Thoracic aorta (tissue), 2 donors: ENCODE measurements around the gene DNAL1. TPM values are rescaled to one million over a fixed set of nuclear protein-coding genes. Genes with fewer than 3 reads are reported as not detected.
A peak's percentile ranks its signal among the peaks of the same experiment; 100 is the strongest.

Source experiments
- ATAC-seq: fragments of 150-250 bp; one replicate; pipeline ENCODE4 v1.8.0; 2017; ENCODE audit warnings: low read depth; ENCODE audit not compliant: insufficient number of reproducible peaks, low FRiP score
- DNase-seq: peaks from one replicate; pipeline ENCODE4 v3.0.0-alpha.2; 2020; ENCODE audit warnings: low spot score
- H3K27ac ChIP-seq, 2 donors: fragments of 200-600 bp; sonication (generic); 1 replicate in 1 of 2; 2 replicates in 1 of 2; pipeline ENCODE4 v1.5.1; 2016; ENCODE audit warnings: mild to moderate bottlenecking in 2 of 2, moderate library complexity in 2 of 2
- H3K27me3 ChIP-seq: fragments of 200-600 bp; sonication (generic); replicated peaks from 2 replicates; pipeline ENCODE4 v1.6.0; 2016; ENCODE audit warnings: mild to moderate bottlenecking; ENCODE audit not compliant: insufficient read depth
- H3K36me3 ChIP-seq: fragments of 200-600 bp; sonication (generic); one replicate; pipeline ENCODE4 v1.5.1; 2016
- H3K4me1 ChIP-seq, 2 donors: fragments of 200-600 bp; sonication (generic); 1 replicate in 1 of 2; 2 replicates in 1 of 2; pipeline versions ENCODE4 v1.5.1 to v1.6.0; 2016; ENCODE audit warnings: low read depth in 2 of 2, mild to moderate bottlenecking in 1 of 2; ENCODE audit not compliant: control insufficient read depth in 1 of 2
- H3K4me3 ChIP-seq: fragments of 200-600 bp; sonication (generic); 2 replicates; pipeline ENCODE4 v1.5.1; 2016; ENCODE audit warnings: mild to moderate bottlenecking
- H3K9me3 ChIP-seq: fragments of 200-600 bp; sonication (generic); 2 replicates; pipeline ENCODE4 v1.5.1; 2016
- total RNA-seq, 2 donors: library from RNA; depleted of rRNA; stranded (reverse); fragments of >200 nt; gene quantifications; one replicate each; pipeline versions ENCODE4 v1.1.0 to v1.2.3, GENCODE V29; 2016
- TF ChIP-seq, protein P1 (sequence below): fragments of 200-600 bp; sonication (generic); IDR thresholded peaks from one replicate; pipeline ENCODE4 v1.5.1; 2019; ENCODE audit warnings: antibody characterized with exemption

Gene DNAL1
- total RNA-seq, 2 donors from 2014 or later = 13.0 to 20.7 TPM

DNA sequence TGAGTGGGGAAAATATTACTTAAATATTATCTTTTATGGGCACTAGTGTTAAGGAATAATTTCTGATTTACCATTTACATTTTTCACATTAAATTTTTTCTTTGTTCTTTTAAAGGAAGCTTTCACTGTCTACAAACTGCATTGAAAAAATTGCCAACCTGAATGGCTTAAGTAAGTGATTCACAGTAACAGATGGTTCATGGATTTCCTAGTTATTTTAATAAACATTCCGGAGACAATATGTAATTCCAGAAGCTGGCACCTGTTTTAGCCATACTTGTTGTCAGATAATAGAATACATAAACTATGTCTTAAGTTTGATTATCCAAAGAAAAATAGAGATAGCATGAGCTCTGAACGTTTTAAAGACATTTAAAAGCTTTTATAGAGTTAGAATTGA lies 17.1 kb downstream of the DNAL1 start:
- Histone ChIP-seq H3K9me3 (no peaks in the 10 kb centered on the region), H3K4me3 (no peak overlapping the region), H3K27ac (no peak overlapping the region), H3K36me3 (peaks cover 7% of the 10 kb centered on the region), H3K4me1 (no peaks in the 10 kb centered on the region), H3K27me3 (no peaks in the 10 kb centered on the region)
- no peak for ATAC-seq
- TF ChIP-seq, protein P1, sequence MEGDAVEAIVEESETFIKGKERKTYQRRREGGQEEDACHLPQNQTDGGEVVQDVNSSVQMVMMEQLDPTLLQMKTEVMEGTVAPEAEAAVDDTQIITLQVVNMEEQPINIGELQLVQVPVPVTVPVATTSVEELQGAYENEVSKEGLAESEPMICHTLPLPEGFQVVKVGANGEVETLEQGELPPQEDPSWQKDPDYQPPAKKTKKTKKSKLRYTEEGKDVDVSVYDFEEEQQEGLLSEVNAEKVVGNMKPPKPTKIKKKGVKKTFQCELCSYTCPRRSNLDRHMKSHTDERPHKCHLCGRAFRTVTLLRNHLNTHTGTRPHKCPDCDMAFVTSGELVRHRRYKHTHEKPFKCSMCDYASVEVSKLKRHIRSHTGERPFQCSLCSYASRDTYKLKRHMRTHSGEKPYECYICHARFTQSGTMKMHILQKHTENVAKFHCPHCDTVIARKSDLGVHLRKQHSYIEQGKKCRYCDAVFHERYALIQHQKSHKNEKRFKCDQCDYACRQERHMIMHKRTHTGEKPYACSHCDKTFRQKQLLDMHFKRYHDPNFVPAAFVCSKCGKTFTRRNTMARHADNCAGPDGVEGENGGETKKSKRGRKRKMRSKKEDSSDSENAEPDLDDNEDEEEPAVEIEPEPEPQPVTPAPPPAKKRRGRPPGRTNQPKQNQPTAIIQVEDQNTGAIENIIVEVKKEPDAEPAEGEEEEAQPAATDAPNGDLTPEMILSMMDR = no peak
- DNase-seq = no peak

GRCh38 chr14:73662487-73662943 lies 17.7 kb downstream of the DNAL1 start:
- TF ChIP-seq, protein P1 = no peak
- no peak overlapping the region for H3K4me3 ChIP-seq
- ATAC-seq = peak; percentile 84
- DNase-seq = no peak
- no peaks in the 10 kb centered on the region for H3K4me1 ChIP-seq
- no peaks in the 10 kb centered on the region for H3K9me3 ChIP-seq
- H3K27ac ChIP-seq = no peak overlapping the region
- no peaks in the 10 kb centered on the region for H3K27me3 ChIP-seq
- peaks cover 7% of the 10 kb centered on the region for H3K36me3 ChIP-seq

DNA sequence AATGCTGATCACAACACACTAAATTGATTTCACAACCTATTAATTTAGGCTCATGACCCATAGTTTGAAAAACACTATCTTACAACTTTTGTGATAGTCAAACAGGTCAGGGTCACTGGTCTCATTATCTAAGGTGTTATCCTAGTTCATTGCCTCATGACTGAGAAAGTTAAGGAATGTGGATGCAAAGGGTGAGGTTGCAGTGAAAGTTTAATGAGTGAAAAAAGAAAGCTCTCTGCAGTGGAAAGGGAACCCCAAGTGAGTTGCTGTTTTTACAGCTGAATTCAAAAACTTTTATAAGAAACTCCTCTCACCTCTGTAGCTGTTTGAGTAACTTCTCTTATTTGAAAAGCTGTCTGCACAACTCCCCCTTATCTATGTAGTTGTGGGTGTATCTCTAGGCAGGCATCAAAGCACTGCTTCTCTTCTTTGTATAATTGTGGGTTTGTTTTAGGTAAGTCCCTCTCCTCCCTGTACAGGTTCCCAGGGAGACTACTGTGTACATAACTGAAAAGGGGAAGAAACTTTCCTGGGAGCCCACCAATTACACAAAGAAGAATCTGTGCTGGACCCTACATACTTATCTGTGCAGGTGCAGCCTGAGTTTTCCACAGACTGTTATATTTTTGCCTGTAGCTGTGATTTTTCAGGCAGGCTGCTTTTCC lies 18.9 kb downstream of the DNAL1 start:
- no peaks in the 10 kb centered on the region for H3K27me3 ChIP-seq
- DNase-seq (no peak), ATAC-seq (no peak)
- no peaks in the 10 kb centered on the region for H3K9me3 ChIP-seq
- no peaks in the 10 kb centered on the region for H3K4me1 ChIP-seq
- no peak overlapping the region for H3K4me3 ChIP-seq
- TF ChIP-seq, protein P1 = no peak
- H3K36me3 ChIP-seq = peaks cover 7% of the 10 kb centered on the region
- H3K27ac ChIP-seq = no peak overlapping the region

DNA sequence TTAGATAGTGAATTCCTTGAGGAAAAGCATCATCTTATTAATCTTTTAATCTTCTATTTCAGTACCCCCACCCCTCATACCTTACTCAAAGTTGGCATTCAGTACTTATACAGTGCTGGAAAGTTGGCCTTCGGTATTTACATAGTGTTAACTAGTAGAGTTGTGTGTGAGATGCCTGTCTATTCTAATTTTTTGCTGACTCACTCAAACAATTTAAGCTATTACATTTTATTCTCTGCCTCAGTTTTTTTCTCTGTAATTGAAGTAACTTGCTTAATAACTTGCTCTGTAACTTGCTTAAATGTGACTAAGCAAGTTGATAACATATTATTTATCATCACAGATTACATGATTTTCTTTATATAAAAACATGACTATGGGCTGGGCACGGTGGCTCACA lies 20.3 kb downstream of the DNAL1 start:
- Histone ChIP-seq H3K4me1 (no peaks in the 10 kb centered on the region), H3K36me3 (peaks cover 7% of the 10 kb centered on the region), H3K27me3 (no peaks in the 10 kb centered on the region), H3K27ac (no peak overlapping the region), H3K9me3 (no peaks in the 10 kb centered on the region), H3K4me3 (no peak overlapping the region)
- DNase-seq (no peak), ATAC-seq (no peak)
- TF ChIP-seq, protein P1 = no peak

GRCh38 chr14:73666583-73666982 lies 21.8 kb downstream of the DNAL1 start:
- Histone ChIP-seq H3K4me1 (no peaks in the 10 kb centered on the region), H3K36me3 (no peaks in the 10 kb centered on the region), H3K4me3 (no peak overlapping the region), H3K9me3 (no peaks in the 10 kb centered on the region), H3K27ac (no peak overlapping the region), H3K27me3 (no peaks in the 10 kb centered on the region)
- ATAC-seq (no peak), DNase-seq (no peak)
- TF ChIP-seq, protein P1 = no peak
